ENCODE results near the gene CFAP47.

CFAP47 gene

DNA sequence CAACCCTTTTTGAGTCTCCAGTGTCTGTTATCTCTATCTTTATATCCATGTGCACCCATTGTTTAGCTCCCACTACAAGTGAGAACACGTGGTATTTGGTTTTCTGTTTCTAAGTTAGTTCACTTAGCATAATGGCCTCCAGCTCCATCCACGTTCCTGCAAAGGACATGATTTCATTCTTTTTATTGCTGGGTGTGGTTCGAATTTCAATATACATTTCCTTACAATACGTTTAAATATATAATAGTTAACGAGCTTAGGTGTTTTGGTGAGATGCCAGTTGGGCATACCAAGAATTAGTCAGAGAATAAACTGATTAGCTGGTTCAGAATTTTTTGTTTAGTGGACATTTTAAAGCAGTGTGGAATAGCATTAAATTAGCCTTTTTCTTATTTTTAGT is 196.7 kb downstream of the CFAP47 start:
- Histone ChIP-seq H3K79me2 (ENCODE audit: low read length) (no peaks in the 10 kb centered on the region), H3K9ac (ENCODE audit: low read length) (no peak overlapping the region), H3K4me2 (ENCODE audit: low read depth, low read length) (no peak overlapping the region), H3K4me1 (ENCODE audit: low read length) (no peaks in the 10 kb centered on the region), H3K27ac (ENCODE audit: low read length) (no peak overlapping the region), H3K36me3 (replicated peaks; ENCODE audit: insufficient read depth, low read length) (no peaks in the 10 kb centered on the region), H4K20me1 (ENCODE audit: insufficient read depth, low read length) (no peaks in the 10 kb centered on the region), H3F3A (ENCODE audit: insufficient read depth, low read length) (no peaks in the 10 kb centered on the region), H2AFZ (ENCODE audit: low read length) (no peak overlapping the region), H3K27me3 (replicated peaks; ENCODE audit: insufficient read depth, low read length) (no peaks in the 10 kb centered on the region), H3K9me2 (replicated peaks; ENCODE audit: insufficient read depth, low read length) (no peaks in the 10 kb centered on the region), H3K4me3 (ENCODE audit: low read length) (no peak overlapping the region), H3K9me3 (replicated peaks; ENCODE audit: insufficient read depth, low read length) (no peaks in the 10 kb centered on the region)
- TF ChIP-seq EZH2phosphoT487 (IDR thresholded peaks at IDR 0.05; ENCODE audit: low read length) (no peak), EZH2 (optimal IDR thresholded peaks at IDR 0.05; ENCODE audit: low read depth, low read length) (no peak)
- TF ChIP-seq, protein P1, sequence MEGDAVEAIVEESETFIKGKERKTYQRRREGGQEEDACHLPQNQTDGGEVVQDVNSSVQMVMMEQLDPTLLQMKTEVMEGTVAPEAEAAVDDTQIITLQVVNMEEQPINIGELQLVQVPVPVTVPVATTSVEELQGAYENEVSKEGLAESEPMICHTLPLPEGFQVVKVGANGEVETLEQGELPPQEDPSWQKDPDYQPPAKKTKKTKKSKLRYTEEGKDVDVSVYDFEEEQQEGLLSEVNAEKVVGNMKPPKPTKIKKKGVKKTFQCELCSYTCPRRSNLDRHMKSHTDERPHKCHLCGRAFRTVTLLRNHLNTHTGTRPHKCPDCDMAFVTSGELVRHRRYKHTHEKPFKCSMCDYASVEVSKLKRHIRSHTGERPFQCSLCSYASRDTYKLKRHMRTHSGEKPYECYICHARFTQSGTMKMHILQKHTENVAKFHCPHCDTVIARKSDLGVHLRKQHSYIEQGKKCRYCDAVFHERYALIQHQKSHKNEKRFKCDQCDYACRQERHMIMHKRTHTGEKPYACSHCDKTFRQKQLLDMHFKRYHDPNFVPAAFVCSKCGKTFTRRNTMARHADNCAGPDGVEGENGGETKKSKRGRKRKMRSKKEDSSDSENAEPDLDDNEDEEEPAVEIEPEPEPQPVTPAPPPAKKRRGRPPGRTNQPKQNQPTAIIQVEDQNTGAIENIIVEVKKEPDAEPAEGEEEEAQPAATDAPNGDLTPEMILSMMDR (IDR thresholded peaks at IDR 0.05; ENCODE audit: low read length), result no peak
- no peak for DNase-seq

DNA sequence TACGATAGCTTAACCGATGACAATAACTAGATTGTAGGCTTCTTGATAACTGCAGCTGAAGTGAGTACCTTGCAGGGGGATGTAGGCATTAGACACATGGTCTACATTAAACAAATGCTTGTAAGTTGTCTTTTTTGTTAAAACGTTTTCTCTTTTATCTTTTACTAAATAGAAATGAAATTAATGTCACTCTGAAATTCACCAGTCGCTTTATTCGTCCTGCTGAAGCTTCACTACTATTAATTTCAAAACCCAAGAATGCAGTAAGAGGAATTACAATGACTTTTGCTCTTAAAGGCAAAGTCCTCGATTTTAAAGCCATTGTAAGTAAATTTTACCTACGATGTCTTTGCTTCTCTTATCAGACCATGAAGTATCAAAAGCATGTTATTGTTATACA is 239.7 kb downstream of the CFAP47 start:
- Histone ChIP-seq H3K79me2 (ENCODE audit: low read length) (no peaks in the 10 kb centered on the region), H3K4me1 (ENCODE audit: low read length) (no peaks in the 10 kb centered on the region), H4K20me1 (ENCODE audit: insufficient read depth, low read length) (no peaks in the 10 kb centered on the region), H3K9ac (ENCODE audit: low read length) (no peak overlapping the region), H3K9me3 (replicated peaks; ENCODE audit: insufficient read depth, low read length) (no peaks in the 10 kb centered on the region), H3K4me3 (ENCODE audit: low read length) (no peak overlapping the region), H3K36me3 (replicated peaks; ENCODE audit: insufficient read depth, low read length) (no peaks in the 10 kb centered on the region), H2AFZ (ENCODE audit: low read length) (no peak overlapping the region), H3K4me2 (ENCODE audit: low read depth, low read length) (no peak overlapping the region), H3F3A (ENCODE audit: insufficient read depth, low read length) (no peaks in the 10 kb centered on the region), H3K27me3 (replicated peaks; ENCODE audit: insufficient read depth, low read length) (no peaks in the 10 kb centered on the region), H3K9me2 (replicated peaks; ENCODE audit: insufficient read depth, low read length) (no peaks in the 10 kb centered on the region), H3K27ac (ENCODE audit: low read length) (no peak overlapping the region)
- no peak for TF ChIP-seq EZH2 (optimal IDR thresholded peaks at IDR 0.05; ENCODE audit: low read depth, low read length)
- no peak for TF ChIP-seq EZH2phosphoT487 (IDR thresholded peaks at IDR 0.05; ENCODE audit: low read length)
- TF ChIP-seq, protein P1 (IDR thresholded peaks at IDR 0.05; ENCODE audit: low read length), result no peak
- DNase-seq, result no peak

DNA sequence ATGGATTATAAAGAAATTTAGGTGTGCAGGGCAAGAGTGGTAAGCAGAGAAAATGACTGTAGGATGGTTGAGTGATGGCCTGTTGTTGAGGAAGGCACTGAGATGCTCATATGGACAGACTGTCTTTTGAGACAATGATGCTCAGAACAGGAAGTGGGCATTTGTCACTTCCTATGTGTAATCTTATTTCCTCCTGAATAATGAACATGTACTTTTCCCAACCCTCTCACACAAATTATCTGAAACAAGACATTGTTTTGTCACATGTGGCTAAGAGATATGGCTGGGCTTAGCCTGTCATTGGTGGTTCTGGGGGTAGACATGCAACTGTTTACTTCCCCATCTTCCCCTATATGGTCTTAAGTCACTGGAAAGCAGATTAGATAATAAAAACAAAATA is 240.5 kb downstream of the CFAP47 start:
- Histone ChIP-seq H3K4me3 (ENCODE audit: low read length) (no peak overlapping the region), H3K79me2 (ENCODE audit: low read length) (no peaks in the 10 kb centered on the region), H3K27me3 (replicated peaks; ENCODE audit: insufficient read depth, low read length) (no peaks in the 10 kb centered on the region), H3K27ac (ENCODE audit: low read length) (no peak overlapping the region), H3K9me3 (replicated peaks; ENCODE audit: insufficient read depth, low read length) (no peaks in the 10 kb centered on the region), H3K9ac (ENCODE audit: low read length) (no peak overlapping the region), H4K20me1 (ENCODE audit: insufficient read depth, low read length) (no peaks in the 10 kb centered on the region), H3K4me1 (ENCODE audit: low read length) (no peaks in the 10 kb centered on the region), H3K4me2 (ENCODE audit: low read depth, low read length) (no peak overlapping the region), H3K36me3 (replicated peaks; ENCODE audit: insufficient read depth, low read length) (no peaks in the 10 kb centered on the region), H3F3A (ENCODE audit: insufficient read depth, low read length) (no peaks in the 10 kb centered on the region), H3K9me2 (replicated peaks; ENCODE audit: insufficient read depth, low read length) (no peaks in the 10 kb centered on the region), H2AFZ (ENCODE audit: low read length) (no peak overlapping the region)
- TF ChIP-seq EZH2phosphoT487 (IDR thresholded peaks at IDR 0.05; ENCODE audit: low read length) (no peak), EZH2 (optimal IDR thresholded peaks at IDR 0.05; ENCODE audit: low read depth, low read length) (no peak)
- TF ChIP-seq, protein P1 (IDR thresholded peaks at IDR 0.05; ENCODE audit: low read length), result no peak
- DNase-seq, result no peak
